Iris pigment epithelial cell (primary cell): Measurements from ENCODE around the gene ACADSB.

Source experiments
- DNase-seq: peaks from one replicate; pipeline ENCODE4 v3.0.0-alpha.2; 2011; ENCODE audit warnings: low read depth

The ACADSB gene

GRCh38 chr10:123004298-123004697 is 4.5 kb upstream of the ACADSB start:
- no peak for DNase-seq

- DNase-seq, result peak; percentile 70
Observed at GRCh38 chr10:123007558-123008354, 1.1 kb upstream of the ACADSB start.

GRCh38 chr10:123009105-123009820 is 457 bp downstream of the ACADSB start:
- no peak for DNase-seq

GRCh38 chr10:123011987-123012386 is 3.2 kb downstream of the ACADSB start:
- DNase-seq, result no peak

GRCh38 chr10:123013456-123014419 is 4.9 kb downstream of the ACADSB start:
- peak; percentile 31 for DNase-seq

- no peak for DNase-seq
Observed at GRCh38 chr10:123014772-123015171, 6.0 kb downstream of the ACADSB start.

- DNase-seq, result no peak
Observed at GRCh38 chr10:123016228-123016627, 7.4 kb downstream of the ACADSB start.

- DNase-seq, result no peak
Observed at GRCh38 chr10:123017421-123018165, 8.8 kb downstream of the ACADSB start.

GRCh38 chr10:123018531-123018930 is 9.7 kb downstream of the ACADSB start:
- DNase-seq, result no peak

- no peak for DNase-seq
Observed at GRCh38 chr10:123019264-123019663, 10.5 kb downstream of the ACADSB start.

GRCh38 chr10:123019941-123020703 is 11.3 kb downstream of the ACADSB start:
- no peak for DNase-seq

GRCh38 chr10:123021517-123021916 is 12.7 kb downstream of the ACADSB start:
- DNase-seq, result peak; percentile 33

GRCh38 chr10:123024540-123024939 is 15.7 kb downstream of the ACADSB start:
- no peak for DNase-seq

GRCh38 chr10:123026302-123026701 is 17.5 kb downstream of the ACADSB start:
- DNase-seq, result no peak

- DNase-seq, result no peak
Observed at GRCh38 chr10:123027861-123028260, 19.1 kb downstream of the ACADSB start.

- no peak for DNase-seq
Observed at GRCh38 chr10:123031124-123031523, 22.3 kb downstream of the ACADSB start.

- no peak for DNase-seq
Observed at GRCh38 chr10:123034332-123034731, 25.5 kb downstream of the ACADSB start.

GRCh38 chr10:123035467-123036086 is 26.8 kb downstream of the ACADSB start:
- no peak for DNase-seq

- no peak for DNase-seq
Observed at GRCh38 chr10:123038782-123039631, 30.2 kb downstream of the ACADSB start.

- DNase-seq, result no peak
Observed at GRCh38 chr10:123039632-123039930, 30.8 kb downstream of the ACADSB start.
